NOMO-1 treated with dmso at 0.1 percent for 144 hours (cell line): ENCODE measurements around the gene SLC17A2.

Experiments
- DNase-seq: peaks from one replicate; lab custom pipeline; 2025; ENCODE audit not compliant: unreplicated experiment; lab: John Stamatoyannopoulos, UW

The SLC17A2 gene, protein sequence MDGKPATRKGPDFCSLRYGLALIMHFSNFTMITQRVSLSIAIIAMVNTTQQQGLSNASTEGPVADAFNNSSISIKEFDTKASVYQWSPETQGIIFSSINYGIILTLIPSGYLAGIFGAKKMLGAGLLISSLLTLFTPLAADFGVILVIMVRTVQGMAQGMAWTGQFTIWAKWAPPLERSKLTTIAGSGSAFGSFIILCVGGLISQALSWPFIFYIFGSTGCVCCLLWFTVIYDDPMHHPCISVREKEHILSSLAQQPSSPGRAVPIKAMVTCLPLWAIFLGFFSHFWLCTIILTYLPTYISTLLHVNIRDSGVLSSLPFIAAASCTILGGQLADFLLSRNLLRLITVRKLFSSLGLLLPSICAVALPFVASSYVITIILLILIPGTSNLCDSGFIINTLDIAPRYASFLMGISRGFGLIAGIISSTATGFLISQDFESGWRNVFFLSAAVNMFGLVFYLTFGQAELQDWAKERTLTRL

DNA sequence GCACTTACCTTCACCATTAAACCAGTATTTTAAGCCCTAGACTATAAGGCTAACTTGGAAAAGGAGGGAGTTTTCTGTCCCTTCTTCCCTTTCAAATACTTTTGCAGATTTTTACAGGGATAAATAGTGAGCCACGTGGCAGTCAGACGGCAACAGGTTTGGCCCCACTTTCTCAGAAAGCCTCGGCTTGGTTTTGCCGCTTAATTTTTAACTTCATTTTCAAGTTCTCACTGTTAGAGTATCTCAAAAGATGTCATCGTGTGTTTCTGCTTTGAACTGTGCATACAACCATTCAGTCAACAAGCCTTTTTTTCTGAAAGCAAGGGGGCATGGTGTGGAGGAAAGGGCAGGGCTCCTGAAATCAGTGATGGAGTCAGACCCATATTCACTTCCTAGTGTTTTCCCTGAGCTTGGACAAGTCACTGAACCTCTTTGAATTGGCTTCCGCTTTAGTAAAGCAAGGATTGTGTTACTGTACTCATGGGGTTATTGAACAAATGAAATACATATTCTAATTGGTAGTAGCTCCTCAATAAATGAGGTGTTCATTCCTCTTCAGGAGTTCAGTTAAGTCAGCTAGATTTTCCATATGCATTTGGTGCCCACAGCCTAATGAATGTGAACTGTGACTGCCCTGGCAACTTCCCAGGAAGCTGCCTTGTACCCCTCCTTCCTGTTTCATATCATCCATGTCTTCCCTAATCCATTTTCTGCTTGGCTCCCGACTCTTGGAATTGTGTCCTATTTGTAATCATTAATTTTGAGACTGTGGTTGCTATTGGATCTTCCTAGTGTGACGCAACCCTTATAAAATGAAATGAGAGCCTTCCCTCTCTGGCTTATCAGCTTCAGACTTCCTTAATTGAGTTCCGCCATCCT lies at the start of gene SLC17A2:
TSS of gene SLC17A2 (minus strand) at position 160 of the 879 bp plus-strand sequence. CDS start 4,895 bp downstream, outside the sequence.
- DNase-seq: no peak

DNA sequence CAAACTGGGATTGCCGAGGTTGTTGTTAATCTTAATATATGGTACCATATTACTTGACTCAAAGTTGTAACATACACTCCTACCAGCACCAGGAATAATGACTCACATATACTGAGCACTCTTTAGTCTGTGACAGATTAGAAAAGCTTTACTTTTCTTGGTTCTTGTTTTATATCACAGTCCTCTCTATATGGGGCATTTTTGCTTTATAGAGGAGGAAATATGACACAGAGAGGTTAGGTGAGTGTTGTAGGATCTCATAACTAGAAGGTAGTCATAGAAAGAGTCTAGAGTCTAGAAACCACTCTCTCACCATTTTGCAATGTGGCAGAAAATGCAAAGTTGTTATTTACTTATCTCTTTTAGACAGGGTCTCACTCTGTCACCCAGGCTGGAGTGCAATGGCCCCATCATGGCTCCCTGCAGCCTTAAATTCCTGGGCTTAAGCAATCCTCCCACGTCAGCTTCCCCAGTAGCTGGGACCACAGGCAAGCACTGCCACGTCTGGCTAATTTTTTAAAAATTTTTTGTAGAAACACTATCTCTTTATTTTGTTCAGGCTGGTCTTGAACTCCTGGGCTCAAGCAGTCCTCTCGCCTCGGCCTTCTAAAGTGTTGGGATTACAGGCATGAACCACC lies 45.6 kb upstream of the SLC17A2 start:
- DNase-seq: no peak

DNA sequence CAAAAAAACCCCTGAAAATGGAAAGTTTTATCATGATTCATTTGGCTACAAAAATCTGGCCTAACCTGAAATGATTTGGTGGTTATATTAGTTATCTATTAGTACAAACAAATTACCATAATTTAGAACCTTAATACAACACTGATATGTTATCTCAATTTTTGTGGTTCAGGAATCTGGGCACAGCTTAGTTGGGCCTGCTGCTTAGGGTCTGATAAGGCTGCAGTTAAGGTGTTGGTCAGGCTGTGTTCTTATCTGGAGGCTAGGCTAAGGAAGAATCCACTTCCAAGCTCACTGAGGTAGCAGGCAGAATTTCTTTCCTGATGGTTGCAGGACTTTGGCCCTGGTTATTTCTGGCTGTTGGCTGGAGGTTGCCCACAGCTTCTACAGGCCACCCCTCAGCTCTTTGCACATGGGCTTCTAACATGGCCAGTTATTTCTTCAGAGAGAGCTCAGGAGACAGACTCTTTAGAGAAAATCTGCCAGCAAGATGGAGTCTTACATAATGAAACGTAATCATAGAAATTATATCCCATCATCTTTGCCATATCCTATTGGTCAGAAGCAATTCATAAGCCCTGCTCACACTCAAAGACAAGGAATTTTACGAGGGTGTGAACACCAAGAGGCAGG lies 43.5 kb upstream of the SLC17A2 start:
- no peak for DNase-seq

DNA sequence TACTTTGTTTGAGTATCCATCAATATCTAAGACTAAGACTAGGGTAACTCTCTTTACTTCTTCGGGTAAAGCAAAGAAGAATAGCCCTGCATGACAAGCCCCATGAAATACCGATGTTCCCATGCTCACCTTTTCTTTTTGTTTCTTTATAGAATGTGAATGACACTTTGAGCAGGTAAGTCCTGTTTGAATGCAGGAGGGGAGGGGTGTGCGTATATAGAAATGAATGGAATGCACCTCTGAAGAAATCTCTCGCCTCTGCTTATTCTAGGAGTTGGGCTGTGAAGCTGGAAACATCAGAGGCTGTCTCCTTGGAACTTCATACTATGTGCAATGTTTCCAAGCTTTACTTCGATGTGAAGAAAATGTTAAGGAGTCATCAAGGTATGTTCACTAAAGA lies 42.4 kb upstream of the SLC17A2 start:
- no peak for DNase-seq

DNA sequence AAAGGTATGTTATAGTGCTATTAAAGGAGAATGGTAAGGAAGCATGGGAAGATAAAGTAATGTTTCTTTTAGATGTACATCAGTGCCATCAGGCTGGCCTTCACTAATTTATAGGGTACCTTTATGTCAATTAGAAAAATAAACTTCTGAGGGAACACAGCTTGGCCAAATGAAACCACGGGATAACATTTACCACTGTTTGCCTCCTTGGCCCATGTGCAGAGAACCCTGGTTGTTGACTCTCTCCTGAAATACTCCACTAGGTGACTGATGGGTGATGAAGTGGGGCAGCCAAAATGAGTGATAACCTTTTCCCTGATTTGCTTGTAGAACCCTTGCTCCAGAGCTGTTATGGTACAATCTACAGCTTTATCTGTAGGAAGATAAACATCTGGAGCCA lies 41.6 kb upstream of the SLC17A2 start:
- no peak for DNase-seq

DNA sequence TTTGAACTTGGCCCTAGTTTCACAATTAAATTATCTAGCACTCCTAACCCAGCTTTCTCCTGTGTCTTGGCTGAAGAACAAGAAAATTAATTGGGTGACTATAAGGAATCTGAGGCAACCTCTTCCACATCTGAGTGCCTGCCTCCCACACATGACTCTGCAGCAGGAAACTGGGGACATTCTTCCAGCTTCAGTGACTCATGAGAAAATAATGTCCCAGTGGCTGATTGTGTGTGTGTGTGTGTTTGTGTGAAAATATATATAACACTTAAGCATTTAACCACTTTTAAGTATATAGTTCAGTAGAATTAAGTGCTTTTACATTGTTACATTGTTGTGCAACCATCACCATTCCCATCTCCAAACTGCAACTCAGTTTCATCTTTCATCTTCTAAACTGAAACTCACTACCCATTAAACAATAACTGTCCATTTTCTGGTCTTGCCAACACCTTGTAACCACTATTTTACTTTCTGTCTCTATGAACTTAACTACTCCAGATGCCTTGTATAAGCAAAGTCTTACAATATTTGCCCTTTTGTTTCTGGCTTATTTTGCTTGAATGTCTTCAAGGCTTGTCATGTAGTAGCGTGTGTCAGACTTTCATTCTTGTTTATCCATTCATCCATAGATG lies 40.8 kb upstream of the SLC17A2 start:
- no peak for DNase-seq

DNA sequence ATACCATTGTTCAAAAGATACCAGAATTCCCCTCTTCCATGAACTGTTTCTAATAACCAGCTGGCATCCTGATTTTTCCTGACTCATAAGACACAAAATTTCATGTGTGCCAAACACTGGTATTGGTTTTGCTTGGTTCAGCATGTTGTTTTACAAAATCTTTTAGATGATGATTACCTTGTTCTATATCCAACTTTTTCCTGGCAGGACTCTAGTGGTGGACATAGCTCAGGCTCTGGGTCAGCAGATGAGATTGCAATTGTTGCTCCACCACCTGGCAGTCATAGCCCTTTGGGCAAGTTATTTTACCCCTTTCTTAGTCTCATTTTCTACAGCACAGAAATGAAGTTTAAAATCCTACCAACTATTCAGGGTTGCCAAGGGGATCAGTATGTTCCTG lies 38.3 kb upstream of the SLC17A2 start:
- DNase-seq: no peak

DNA sequence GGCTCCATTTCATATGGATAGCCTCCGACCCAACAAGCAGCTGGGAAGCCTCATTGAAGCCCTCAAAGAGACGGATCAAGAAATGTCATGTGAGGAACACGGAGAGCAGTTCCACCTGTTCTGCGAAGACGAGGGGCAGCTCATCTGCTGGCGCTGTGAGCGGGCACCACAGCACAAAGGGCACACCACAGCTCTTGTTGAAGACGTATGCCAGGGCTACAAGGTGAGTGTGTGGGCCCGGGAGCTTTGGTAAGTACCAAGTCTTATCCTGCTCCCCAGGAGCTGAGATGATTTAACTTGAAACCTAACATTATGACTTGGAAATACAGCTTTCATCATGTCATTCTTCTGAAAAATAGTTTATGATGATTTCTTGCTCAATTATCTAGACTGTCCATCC lies 36.2 kb upstream of the SLC17A2 start:
- no peak for DNase-seq

DNA sequence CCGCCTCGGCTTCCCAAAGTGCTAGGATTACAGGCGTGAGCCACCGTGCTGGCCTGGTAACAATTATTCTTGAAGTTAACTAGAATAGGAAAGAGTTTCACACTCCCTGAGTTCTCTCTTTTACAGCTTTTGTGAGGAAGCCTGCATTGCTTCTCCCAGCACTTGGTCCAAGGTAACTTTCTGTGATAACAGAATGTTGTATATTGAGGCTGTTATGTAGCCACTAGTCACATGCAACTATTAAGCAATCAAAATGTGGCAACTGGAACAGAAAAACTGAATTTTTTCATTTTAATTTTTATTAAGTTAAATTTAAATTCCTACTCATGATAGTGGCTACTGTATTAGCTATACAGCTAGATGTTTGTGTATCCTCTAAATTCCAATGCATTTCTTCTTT lies 34.6 kb upstream of the SLC17A2 start:
- no peak for DNase-seq

DNA sequence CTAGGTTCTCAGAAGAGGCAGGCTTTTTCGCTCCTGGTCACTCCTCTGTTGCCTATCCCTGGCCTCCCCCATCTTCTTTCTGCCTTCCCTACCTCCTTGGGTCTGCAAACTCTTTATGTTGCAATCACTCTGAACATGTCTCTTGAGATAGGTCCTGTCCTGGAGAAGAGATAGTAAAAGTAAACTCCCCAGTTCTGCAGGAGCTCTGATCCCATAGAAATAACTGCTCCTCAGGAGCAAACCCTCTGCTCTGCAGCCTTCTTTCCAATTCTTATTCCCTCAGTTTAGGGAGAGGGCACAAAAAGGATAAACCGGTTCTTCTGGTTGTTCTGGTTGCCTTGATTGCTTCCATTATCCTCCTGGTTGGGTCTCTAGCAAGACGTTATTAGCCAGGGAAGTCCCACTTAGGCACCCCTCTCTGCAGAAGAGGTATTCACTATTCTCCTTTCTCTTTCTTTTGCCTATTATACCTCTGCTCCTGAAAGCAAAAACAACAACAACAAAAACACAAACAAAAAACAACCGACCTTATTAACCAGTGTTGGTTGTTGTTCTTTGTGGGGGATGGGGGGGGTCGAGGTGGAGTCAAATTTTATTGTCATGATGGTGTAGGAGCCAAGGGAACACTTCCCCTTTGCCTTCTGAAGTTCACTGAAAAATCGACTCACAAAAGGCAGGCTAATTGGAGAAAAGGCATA lies 33.1 kb upstream of the SLC17A2 start:
- no peak for DNase-seq

DNA sequence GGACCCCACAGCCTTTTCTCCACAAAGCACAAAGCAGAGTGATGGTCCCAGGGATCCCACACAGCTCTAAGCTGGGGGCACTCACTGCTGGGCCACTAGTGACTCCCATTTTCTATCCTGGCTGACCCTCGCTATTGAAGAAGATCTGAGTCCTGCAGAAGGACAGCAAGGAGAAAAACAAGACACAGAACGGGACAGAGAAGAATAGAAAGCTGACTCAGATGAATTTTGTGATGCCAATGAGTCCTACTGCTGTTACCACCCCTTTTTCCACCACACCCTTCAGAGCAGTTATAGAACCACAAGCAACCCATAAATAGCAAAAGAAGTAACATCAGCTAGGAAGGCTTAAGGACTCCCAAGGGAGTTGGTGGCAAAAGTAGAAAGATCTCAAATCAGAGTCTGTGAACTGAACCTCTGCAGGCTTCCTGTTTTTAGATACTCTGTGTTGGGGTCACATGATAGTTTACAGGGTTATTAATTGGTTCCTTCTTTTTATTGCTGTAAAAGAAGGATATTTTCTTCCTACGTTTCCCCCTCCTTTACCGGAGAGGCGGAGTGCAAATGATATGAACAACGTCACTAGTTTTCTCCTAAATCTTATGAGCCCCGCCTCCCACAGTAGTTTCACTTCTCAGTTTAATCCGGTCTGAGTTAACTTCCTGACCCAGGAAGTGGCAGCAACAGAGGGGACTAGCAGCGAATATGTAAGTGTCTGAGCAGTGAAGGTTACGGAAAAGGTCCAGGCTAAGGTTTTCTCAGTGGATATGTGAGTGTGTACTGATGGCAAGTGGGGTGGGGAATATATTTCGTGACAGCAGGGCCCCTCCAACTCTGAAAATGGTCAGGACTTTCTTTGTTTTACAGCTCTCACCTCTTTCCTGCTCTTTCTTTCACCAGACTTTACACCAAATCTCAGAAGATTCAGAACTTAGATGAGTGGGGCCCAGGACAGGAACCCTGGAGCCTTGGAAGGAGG lies 31.9 kb upstream of the SLC17A2 start, which contains the start of gene TRIM38:
TSS of gene TRIM38 (plus strand) at position 654 of the 979 bp plus-strand sequence. CDS start 3,721 bp downstream, outside the sequence.
- DNase-seq: peak; percentile 95

DNA sequence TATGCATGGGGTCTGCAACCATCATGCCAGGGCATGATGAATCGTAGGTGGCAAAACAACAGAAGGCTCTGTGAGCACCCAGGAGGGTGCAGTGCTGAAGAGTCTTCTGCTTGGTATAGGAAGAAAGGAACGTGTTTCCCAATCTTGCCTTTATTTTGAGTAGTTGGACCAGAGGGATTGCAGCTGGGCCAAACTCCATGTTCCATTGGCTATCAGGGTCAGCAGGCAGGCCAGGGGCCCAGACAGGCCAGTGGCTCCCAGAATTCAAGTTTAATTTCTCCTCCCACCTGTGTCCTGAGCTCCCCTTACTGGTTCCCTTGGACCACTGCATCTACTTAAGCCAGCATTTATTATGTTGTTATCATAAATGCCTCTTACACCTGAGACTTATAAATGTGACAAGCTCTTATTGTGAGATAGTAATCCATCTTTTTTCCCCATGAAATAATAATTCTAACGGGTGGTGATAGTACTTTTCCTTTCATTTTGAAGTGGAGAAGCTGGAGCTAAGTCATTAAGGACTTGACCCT lies 31.2 kb upstream of the SLC17A2 start:
- no peak for DNase-seq

DNA sequence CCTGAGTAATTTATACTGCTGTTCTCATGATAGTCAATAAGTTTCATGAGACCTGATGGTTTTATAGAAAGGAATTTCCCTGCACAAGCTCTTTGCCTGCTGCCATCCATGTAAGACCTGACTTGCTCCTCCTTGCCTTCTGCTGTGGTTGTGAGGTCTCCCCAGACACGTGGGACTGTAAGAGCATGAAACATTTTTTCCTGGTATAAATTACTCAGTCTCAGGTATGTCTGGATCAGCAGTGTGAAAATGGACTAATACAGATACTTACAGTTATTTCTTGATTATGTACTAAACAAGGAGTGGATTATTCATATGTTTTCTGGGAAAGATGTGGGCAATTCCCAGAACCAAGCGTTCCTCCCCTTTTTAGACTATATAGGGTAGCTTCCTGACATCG lies 30.2 kb upstream of the SLC17A2 start:
- no peak for DNase-seq

DNA sequence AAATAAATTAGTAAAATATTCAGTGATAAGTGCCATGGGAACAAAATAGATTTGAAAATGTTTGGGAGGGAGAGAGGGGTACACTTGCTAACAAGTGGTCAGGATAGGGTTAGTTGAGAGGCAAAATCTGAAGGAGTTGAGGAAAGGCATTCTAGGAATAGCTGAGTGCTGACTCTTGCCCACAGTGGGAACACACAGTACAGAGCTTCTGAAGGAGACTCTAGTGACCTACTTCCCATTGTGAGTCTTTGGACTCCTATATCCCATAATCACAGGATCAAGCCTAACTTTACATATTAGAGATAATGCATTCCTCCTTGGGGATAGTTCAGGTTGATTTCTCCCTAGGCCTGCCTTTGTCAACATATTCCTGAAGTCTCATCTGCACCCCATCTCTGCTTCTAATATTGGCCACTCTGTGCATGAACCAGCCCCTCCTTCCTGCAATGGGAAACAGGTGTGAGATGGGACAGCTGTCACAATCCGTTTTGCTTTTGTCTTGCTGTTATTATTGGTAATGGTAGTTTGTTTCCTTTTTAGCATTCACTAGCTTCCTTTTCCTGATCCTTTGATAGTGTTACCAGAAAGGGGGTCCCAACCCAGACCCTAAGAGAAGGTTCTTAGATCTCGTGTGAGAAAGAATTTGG lies 29.5 kb upstream of the SLC17A2 start:
- no peak for DNase-seq

DNA sequence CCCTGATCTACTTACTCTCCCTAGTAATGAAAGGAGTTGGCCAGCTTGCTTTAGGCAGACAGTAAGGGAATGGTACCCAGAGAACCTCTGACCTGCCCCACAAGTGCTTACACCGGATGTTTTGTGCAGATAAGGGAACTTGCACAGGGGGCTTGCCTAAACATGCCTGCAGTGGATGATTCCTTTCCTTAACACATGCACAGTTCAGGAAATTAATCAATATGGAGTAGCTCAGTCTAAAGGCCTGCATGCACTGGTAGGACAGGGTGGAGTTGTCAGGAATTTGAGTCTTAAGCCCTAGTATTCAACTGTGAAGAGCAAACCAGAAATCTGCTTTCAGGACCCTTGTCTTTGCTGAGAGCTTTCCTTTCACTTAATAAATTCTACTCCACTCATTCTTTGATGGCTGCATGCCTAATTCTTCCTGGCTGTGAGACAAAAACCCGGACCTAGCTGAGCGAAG lies 28.2 kb upstream of the SLC17A2 start:
- no peak for DNase-seq

DNA sequence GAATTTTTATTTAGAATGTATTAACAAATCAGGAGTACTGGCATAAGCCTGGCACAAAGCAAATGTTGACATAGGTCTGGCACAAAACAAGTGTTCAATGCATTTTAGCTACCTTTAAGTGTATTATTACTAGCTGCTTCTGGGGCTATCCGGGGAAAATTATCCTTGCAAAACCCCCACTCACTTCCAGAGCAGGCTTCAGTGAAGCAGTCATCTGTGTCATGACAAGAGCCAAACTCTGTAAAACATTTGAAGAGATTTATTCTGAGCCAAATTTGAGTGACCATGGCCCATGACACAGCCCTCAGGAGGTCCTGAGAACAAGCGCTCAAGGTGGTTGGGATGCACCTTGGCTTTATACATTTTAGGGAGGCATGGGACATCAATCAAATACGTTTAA lies 25.7 kb upstream of the SLC17A2 start:
- DNase-seq: no peak

DNA sequence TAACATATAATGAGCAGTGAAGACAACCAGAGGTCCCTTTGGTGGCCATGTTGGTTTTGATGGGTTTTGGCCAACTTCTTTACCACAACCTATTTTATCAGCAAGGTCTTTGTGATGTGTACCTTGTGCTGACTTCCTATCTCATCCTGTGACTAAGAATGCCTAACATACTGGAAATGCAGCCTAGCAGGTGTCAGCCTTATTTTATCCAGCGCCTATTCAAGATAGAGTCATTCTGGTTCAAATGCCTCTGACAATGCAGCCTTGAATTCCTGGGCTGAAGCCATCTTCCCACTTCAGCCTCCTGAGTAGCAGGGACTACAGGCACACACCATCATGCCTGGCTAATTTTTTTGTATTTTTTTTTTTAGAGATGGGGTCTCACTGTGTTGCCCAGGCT lies 24.3 kb upstream of the SLC17A2 start:
- no peak for DNase-seq

DNA sequence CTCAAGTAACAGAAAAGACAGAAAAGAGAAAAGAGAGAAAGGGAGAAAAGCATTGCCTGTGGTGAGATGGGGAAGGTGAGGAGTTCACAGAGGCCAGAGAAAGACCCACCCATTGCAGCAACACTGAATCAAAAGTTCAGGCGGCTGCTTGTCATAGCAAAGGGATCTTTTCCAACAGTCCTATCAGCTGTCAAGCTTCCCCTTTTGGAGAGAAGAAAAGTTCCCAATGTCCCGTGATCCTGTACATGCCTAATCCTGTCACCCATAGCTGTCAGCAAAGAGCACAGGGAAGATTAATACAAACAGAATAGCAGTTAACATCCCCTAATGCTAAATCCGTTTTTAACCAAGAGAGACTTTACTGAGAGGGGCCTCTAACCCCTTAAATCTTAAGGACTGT lies 23.2 kb upstream of the SLC17A2 start:
- no peak for DNase-seq
